ENCODE data around the gene ZNF532.

GRCh38 chr18:58860747-58861231, 3.9 kb upstream of the ZNF532 start:
- no peak for TF ChIP-seq CTCF (IDR thresholded peaks at IDR 0.05)
- no peak for TF ChIP-seq POLR2A (IDR thresholded peaks at IDR 0.05)
